ENCODE measurements around the gene GIMAP2. TPM values are rescaled to one million over a fixed set of nuclear protein-coding genes. Genes with fewer than 3 reads are reported as not detected.

The GIMAP2 gene
- total and polyA plus RNA-seq, 2 of the 4 experiments (the other 2 are of a cell fraction), result under 0.01 TPM; not detected in 1

DNA sequence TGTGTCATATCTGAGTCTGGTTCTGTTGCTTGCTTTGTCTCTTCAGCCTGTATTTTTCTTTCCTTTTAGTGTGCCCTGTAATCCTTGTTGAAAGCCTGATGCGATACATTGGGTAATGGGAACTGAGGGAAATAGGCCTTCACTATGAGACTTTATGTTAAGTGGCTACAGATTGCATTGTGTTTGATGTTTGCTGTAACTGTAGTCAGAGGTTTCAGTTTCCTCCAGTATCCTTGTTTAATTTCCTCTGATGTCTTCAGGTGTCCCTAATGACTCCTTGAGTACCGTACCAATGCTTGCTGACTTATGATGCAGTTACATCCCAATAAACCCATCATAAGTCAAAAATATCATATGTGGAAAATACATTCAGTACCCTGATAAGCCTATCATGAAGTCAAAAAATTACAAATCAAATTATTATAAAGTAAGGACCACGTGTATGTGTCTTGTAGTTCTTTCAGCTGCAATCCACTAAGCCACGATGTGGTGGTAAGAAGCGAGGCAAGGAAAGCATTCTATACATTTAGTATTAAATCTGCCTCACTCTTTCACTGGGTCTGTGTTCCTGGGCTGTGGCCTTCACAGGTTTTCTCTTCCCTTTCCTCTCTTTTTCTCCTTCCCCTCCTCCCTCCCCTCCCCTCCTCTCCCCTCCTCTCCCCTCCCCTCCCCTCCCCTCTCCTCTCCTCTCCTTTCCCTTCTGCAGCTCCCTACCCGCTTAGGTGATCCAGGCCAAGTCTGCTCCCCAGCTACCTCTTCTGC is 40.1 kb upstream of the GIMAP2 start:
- Histone ChIP-seq H3K9me1 (ENCODE audit: insufficient read depth, low read length) (no peaks in the 10 kb centered on the region), H3K18ac (ENCODE audit: low read depth, low read length) (no peak overlapping the region), H2AFZ (replicated peaks; ENCODE audit: low read length, poor library complexity) (no peak overlapping the region), H3K14ac (replicated peaks; ENCODE audit: low read depth, low read length) (no peak overlapping the region), H3K23ac (ENCODE audit: low read depth, low read length) (no peak overlapping the region), H3K36me3 (ENCODE audit: control insufficient read depth, insufficient read depth, low read length) (no peaks in the 10 kb centered on the region), H4K91ac (ENCODE audit: insufficient read depth, low read depth, low read length) (no peak overlapping the region), H2BK20ac (ENCODE audit: low read depth, low read length) (no peak overlapping the region), H3K4ac (ENCODE audit: low read depth, low read length) (no peak overlapping the region), H2BK15ac (ENCODE audit: low read depth, low read length) (no peak overlapping the region), H3K79me1 (ENCODE audit: low read depth in 1 of 2, low read length in 2 of 2) (no peaks in the 10 kb centered on the region), H3K4me2 (ENCODE audit: low read depth, low read length) (no peak overlapping the region), H3K27ac (ENCODE audit: insufficient read depth, low read length) (no peak overlapping the region), H4K8ac (ENCODE audit: low read depth in 2 of 2, low read length in 2 of 2) (no peak overlapping the region), H2AK5ac (ENCODE audit: low read depth, low read length) (no peak overlapping the region), H2BK120ac (ENCODE audit: low read depth, low read length) (no peak overlapping the region), H3K4me1 (ENCODE audit: control insufficient read depth, insufficient read depth, low read length) (no peaks in the 10 kb centered on the region), H3K27me3 (ENCODE audit: control insufficient read depth, insufficient read depth, low read length) (no peaks in the 10 kb centered on the region), H2BK5ac (ENCODE audit: low read depth, low read length, poor library complexity, severe bottlenecking) (no peak overlapping the region), H3K9ac (ENCODE audit: low read depth, low read length) (no peak overlapping the region), H3K4me3 (ENCODE audit: insufficient read depth, low read depth, low read length) (no peak overlapping the region), H3K9me3 (ENCODE audit: control insufficient read depth, insufficient read depth, low read length) (peaks cover 13% of the 10 kb centered on the region; the same call in 1 of the 2 replicates), H2AK9ac (replicated peaks; ENCODE audit: low read depth, low read length, poor library complexity) (no peak overlapping the region), H4K5ac (ENCODE audit: low read depth, low read length) (no peak overlapping the region), H3K56ac (ENCODE audit: extremely low read depth, insufficient read depth, low read length) (no peak overlapping the region), H4K20me1 (ENCODE audit: insufficient read depth, low read length) (no peaks in the 10 kb centered on the region)
- DNase-seq (no peak), ATAC-seq (ENCODE audit: low read depth) (no peak)
- intact Hi-C loops (cut with micrococcal nuclease) (no loop called here), in situ Hi-C loops (cut with MboI; ENCODE audit: low sequenced_read_pairs) (no loop called here), dilution Hi-C loops (cut with HindIII; ENCODE audit: low sequenced_read_pairs, unreplicated experiment) (no loop called here)
- no peak for TF ChIP-seq RFX5 (IDR thresholded peaks at IDR 0.05; ENCODE audit: low read depth, low read length)
- TF ChIP-seq, protein P1, sequence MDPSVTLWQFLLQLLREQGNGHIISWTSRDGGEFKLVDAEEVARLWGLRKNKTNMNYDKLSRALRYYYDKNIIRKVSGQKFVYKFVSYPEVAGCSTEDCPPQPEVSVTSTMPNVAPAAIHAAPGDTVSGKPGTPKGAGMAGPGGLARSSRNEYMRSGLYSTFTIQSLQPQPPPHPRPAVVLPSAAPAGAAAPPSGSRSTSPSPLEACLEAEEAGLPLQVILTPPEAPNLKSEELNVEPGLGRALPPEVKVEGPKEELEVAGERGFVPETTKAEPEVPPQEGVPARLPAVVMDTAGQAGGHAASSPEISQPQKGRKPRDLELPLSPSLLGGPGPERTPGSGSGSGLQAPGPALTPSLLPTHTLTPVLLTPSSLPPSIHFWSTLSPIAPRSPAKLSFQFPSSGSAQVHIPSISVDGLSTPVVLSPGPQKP (IDR thresholded peaks at IDR 0.05; ENCODE audit: borderline replicate concordance, low read depth, low read length), result no peak
- TF ChIP-seq MAFK (IDR thresholded peaks at IDR 0.05; ENCODE audit: low read depth, low read length), result no peak
- TF ChIP-seq, protein P2, sequence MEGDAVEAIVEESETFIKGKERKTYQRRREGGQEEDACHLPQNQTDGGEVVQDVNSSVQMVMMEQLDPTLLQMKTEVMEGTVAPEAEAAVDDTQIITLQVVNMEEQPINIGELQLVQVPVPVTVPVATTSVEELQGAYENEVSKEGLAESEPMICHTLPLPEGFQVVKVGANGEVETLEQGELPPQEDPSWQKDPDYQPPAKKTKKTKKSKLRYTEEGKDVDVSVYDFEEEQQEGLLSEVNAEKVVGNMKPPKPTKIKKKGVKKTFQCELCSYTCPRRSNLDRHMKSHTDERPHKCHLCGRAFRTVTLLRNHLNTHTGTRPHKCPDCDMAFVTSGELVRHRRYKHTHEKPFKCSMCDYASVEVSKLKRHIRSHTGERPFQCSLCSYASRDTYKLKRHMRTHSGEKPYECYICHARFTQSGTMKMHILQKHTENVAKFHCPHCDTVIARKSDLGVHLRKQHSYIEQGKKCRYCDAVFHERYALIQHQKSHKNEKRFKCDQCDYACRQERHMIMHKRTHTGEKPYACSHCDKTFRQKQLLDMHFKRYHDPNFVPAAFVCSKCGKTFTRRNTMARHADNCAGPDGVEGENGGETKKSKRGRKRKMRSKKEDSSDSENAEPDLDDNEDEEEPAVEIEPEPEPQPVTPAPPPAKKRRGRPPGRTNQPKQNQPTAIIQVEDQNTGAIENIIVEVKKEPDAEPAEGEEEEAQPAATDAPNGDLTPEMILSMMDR (conservative IDR thresholded peaks at IDR 0.05; ENCODE audit: low read depth, low read length), result no peak
- TF ChIP-seq BHLHE40 (IDR thresholded peaks at IDR 0.05; ENCODE audit: low read depth, low read length), result no peak
- no peak for TF ChIP-seq POLR2A (IDR thresholded peaks at IDR 0.05; ENCODE audit: low read depth, low read length)
- TF ChIP-seq, protein P3, sequence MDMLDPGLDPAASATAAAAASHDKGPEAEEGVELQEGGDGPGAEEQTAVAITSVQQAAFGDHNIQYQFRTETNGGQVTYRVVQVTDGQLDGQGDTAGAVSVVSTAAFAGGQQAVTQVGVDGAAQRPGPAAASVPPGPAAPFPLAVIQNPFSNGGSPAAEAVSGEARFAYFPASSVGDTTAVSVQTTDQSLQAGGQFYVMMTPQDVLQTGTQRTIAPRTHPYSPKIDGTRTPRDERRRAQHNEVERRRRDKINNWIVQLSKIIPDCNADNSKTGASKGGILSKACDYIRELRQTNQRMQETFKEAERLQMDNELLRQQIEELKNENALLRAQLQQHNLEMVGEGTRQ (IDR thresholded peaks at IDR 0.05; ENCODE audit: low read depth, low read length), result no peak
- TF ChIP-seq RAD21 (IDR thresholded peaks at IDR 0.05; ENCODE audit: low read length), result no peak
- TF ChIP-seq RCOR1 (IDR thresholded peaks at IDR 0.05; ENCODE audit: insufficient replicate concordance, low read length), result no peak
- TF ChIP-seq MAZ (IDR thresholded peaks at IDR 0.05; ENCODE audit: borderline replicate concordance, low read depth, low read length), result no peak
- TF ChIP-seq SMC3 (IDR thresholded peaks at IDR 0.05; ENCODE audit: low read depth, low read length), result no peak
- TF ChIP-seq FOS (IDR thresholded peaks at IDR 0.05; ENCODE audit: low read depth, low read length), result no peak
- WGBS, 2 experiments (ENCODE audit: extremely low coverage in 2 of 2, insufficient read length in 1 of 2), result no CpG with 5 or more reads among the region's 6 CpGs
- CTCF ChIA-PET, result no interaction called here
- POLR2A ChIA-PET (ENCODE audit: unreplicated experiment), result no interaction called here
- BruUV-seq (replicated peaks), result no TSS peak
